IMR-90 (cell line): ENCODE measurements around the gene SLC38A1. TPM values are rescaled to one million over a fixed set of nuclear protein-coding genes. Genes with fewer than 3 reads are reported as not detected.

Experiments used
- ATAC-seq: fragments of 200-7000 bp; cut with Tn5 transposase; 2 replicates; pipeline ENCODE4 v1.9.1; 2020; ENCODE audit warnings: low read depth, mild to moderate bottlenecking, moderate library complexity
- BruUV-seq: library from RNA; stranded (reverse); fragments of 400-500 nt; replicated peaks from 2 replicates; lab custom pipeline; 2021; lab: Mats Ljungman, UMichigan
- CTCF ChIA-PET: fragments of 300-600 bp; formaldehyde crosslinking; extraction: SDS; loops from one replicate; lab custom pipeline; 2021; ENCODE audit warnings: antibody characterized with exemption; lab: Yijun Ruan, JAX
- POLR2A ChIA-PET: fragments of 300-600 bp; sonication (Branson Sonifier 250); formaldehyde crosslinking; loops from one replicate; lab custom pipeline; 2022; ENCODE audit warnings: antibody characterized with exemption; ENCODE audit not compliant: unreplicated experiment; lab: Charles Lee
- DNase-seq: peaks from one replicate; pipeline ENCODE4 v3.0.0; 2013
- H2AFZ ChIP-seq: replicated peaks from 2 replicates; pipeline ENCODE3; 2013; ENCODE audit warnings: low read length, mild to moderate bottlenecking; ENCODE audit not compliant: poor library complexity
- H2AK5ac ChIP-seq: 2 replicates; pipeline ENCODE4 v1.6.1; 2013; ENCODE audit warnings: low read depth, low read length, inconsistent platforms
- H2AK9ac ChIP-seq: replicated peaks from 2 replicates; pipeline ENCODE3; 2013; ENCODE audit warnings: mild to moderate bottlenecking, low read depth, low read length, moderate library complexity; ENCODE audit not compliant: poor library complexity
- H2BK120ac ChIP-seq: 2 replicates; pipeline ENCODE4 v1.6.1; 2013; ENCODE audit warnings: low read depth, low read length, inconsistent platforms
- H2BK15ac ChIP-seq: 3 replicates; pipeline ENCODE4 v1.6.1; 2013; ENCODE audit warnings: low read depth, low read length, inconsistent platforms
- H2BK20ac ChIP-seq: 2 replicates; pipeline ENCODE4 v1.6.1; 2013; ENCODE audit warnings: low read depth, mild to moderate bottlenecking, inconsistent platforms, low read length, moderate library complexity
- H2BK5ac ChIP-seq: 2 replicates; pipeline ENCODE4 v1.6.1; 2013; ENCODE audit warnings: mild to moderate bottlenecking, low read depth, low read length, inconsistent platforms; ENCODE audit not compliant: poor library complexity, severe bottlenecking
- H3K14ac ChIP-seq: replicated peaks from 2 replicates; pipeline ENCODE4 v1.6.1; 2013; ENCODE audit warnings: low read depth, low read length, inconsistent platforms
- H3K18ac ChIP-seq: 2 replicates; pipeline ENCODE4 v1.6.1; 2013; ENCODE audit warnings: low read depth, low read length, control low read depth
- H3K23ac ChIP-seq: 2 replicates; pipeline ENCODE4 v1.6.1; 2013; ENCODE audit warnings: low read depth, low read length, inconsistent platforms
- H3K27ac ChIP-seq: 2 replicates; pipeline ENCODE4 v1.5.1; 2013; ENCODE audit warnings: mild to moderate bottlenecking, control low read depth, low read length; ENCODE audit not compliant: insufficient read depth
- H3K27me3 ChIP-seq: 2 replicates; pipeline ENCODE4 v1.6.1; 2013; ENCODE audit warnings: low read length; ENCODE audit not compliant: control insufficient read depth, insufficient read depth
- H3K36me3 ChIP-seq: 2 replicates; pipeline ENCODE4 v1.6.1; 2013; ENCODE audit warnings: low read length, mixed read lengths; ENCODE audit not compliant: control insufficient read depth, insufficient read depth
- H3K4ac ChIP-seq: 2 replicates; pipeline ENCODE4 v1.6.1; 2013; ENCODE audit warnings: low read depth, low read length, inconsistent platforms
- H3K4me1 ChIP-seq: 2 replicates; pipeline ENCODE4 v1.6.1; 2013; ENCODE audit warnings: low read length, mixed read lengths; ENCODE audit not compliant: control insufficient read depth, insufficient read depth
- H3K4me2 ChIP-seq: 2 replicates; pipeline ENCODE4 v1.6.1; 2013; ENCODE audit warnings: low read depth, mild to moderate bottlenecking, control low read depth, low read length, moderate library complexity
- H3K4me3 ChIP-seq: 2 replicates; pipeline ENCODE4 v1.5.1; 2013; ENCODE audit warnings: low read depth, mild to moderate bottlenecking, control low read depth, low read length, moderate library complexity; ENCODE audit not compliant: insufficient read depth
- H3K56ac ChIP-seq: 2 replicates; pipeline ENCODE4 v1.6.1; 2013; ENCODE audit warnings: low read length, inconsistent platforms; ENCODE audit not compliant: insufficient read depth; ENCODE audit errors: extremely low read depth
- H3K79me1 ChIP-seq, 2 experiments: 2 replicates each; pipeline ENCODE4 v1.6.1; 2013; ENCODE audit warnings: low read length in 2 of 2, inconsistent platforms in 1 of 2, low read depth in 1 of 2
- H3K9ac ChIP-seq: 2 replicates; pipeline ENCODE4 v1.6.1; 2013; ENCODE audit warnings: low read depth, low read length, control low read depth
- H3K9me1 ChIP-seq: 2 replicates; pipeline ENCODE4 v1.6.1; 2013; ENCODE audit warnings: low read length, inconsistent platforms; ENCODE audit not compliant: insufficient read depth
- H3K9me3 ChIP-seq: 2 replicates; pipeline ENCODE4 v1.6.1; 2013; ENCODE audit warnings: low read length; ENCODE audit not compliant: control insufficient read depth, insufficient read depth
- H4K20me1 ChIP-seq: 2 replicates; pipeline ENCODE4 v1.6.1; 2013; ENCODE audit warnings: low read length, inconsistent platforms; ENCODE audit not compliant: insufficient read depth
- H4K5ac ChIP-seq: 2 replicates; pipeline ENCODE4 v1.6.1; 2013; ENCODE audit warnings: mild to moderate bottlenecking, low read depth, low read length, control low read depth
- H4K8ac ChIP-seq, 2 experiments: 2 replicates each; pipeline ENCODE4 v1.6.1; 2013; ENCODE audit warnings: low read depth in 2 of 2, low read length in 2 of 2, control low read depth in 1 of 2, inconsistent platforms in 1 of 2
- H4K91ac ChIP-seq: 2 replicates; pipeline ENCODE4 v1.6.1; 2013; ENCODE audit warnings: low read depth, low read length, inconsistent platforms; ENCODE audit not compliant: insufficient read depth
- CHD1 ChIP-seq: IDR thresholded peaks from 2 replicates; pipeline ENCODE4 v1.6.1; 2012; ENCODE audit warnings: low read depth, low read length, improper control_type of control experiment
- MXI1 ChIP-seq: IDR thresholded peaks from 2 replicates; pipeline ENCODE4 v1.6.1; 2012; ENCODE audit warnings: low read depth, mild to moderate bottlenecking, low read length, moderate library complexity, borderline replicate concordance
- NFE2L2 ChIP-seq: fragments of 150-350 bp; IDR thresholded peaks from 2 replicates; pipeline ENCODE4 v1.6.1; 2016; ENCODE audit warnings: low read depth, mild to moderate bottlenecking, low read length
- SMC3 ChIP-seq: fragments of 150-350 bp; IDR thresholded peaks from 2 replicates; pipeline ENCODE4 v1.6.1; 2016; ENCODE audit warnings: low read depth, mild to moderate bottlenecking, antibody characterized with exemption, low read length, moderate library complexity
- WGBS, 2 experiments: methylation state at CpG; one replicate each; pipeline versions ENCODE4 v1.1.5 to v1.1.7; 2013; ENCODE audit warnings: missing lambda C conversion rate in 2 of 2; ENCODE audit not compliant: insufficient read length in 1 of 2; ENCODE audit errors: extremely low coverage in 2 of 2; 5-methylcytosine and 5-hydroxymethylcytosine counted together
- dilution Hi-C: fragments of 300-500 bp; cut with HindIII; formaldehyde crosslinking; loops from one replicate; pipeline ENCODE4 v1.14.3; 2018; ENCODE audit warnings: low sequenced_read_pairs; ENCODE audit not compliant: unreplicated experiment
- in situ Hi-C: fragments of 300-500 bp; cut with MboI; formaldehyde crosslinking; loops from 3 replicates; pipeline ENCODE4 v1.14.3; 2019; ENCODE audit warnings: low sequenced_read_pairs, inconsistent platforms, mixed read lengths
- intact Hi-C: fragments of 100-400 bp; cut with micrococcal nuclease; formaldehyde crosslinking; loops from 2 replicates; pipeline ENCODE4 v1.10.0; 2022
- polyA plus RNA-seq, 3 experiments: library from polyadenylated mRNA; depleted of rRNA; stranded (reverse); fragments of >200 nt; gene quantifications; 2 replicates each; pipeline ENCODE4 v1.2.3, GENCODE V29; 2012; ENCODE audit warnings: low replicate concordance in 1 of 3
- total RNA-seq: library from RNA; depleted of rRNA; stranded (reverse); fragments of >200 nt; gene quantifications from 2 replicates; pipeline ENCODE4 v1.2.3, GENCODE V29; 2012

The SLC38A1 gene
- total and polyA plus RNA-seq, 2 of the 4 experiments (the other 2 are of a cell fraction): 22.8 to 61.5 TPM

GRCh38 chr12:46242569-46242968 is 26.3 kb downstream of the SLC38A1 start:
- no peak overlapping the region for H4K91ac ChIP-seq
- H2AFZ ChIP-seq: no peak overlapping the region
- peaks cover 43 to 73% of the 10 kb centered on the region in 2 experiments for H3K79me1 ChIP-seq
- ChIA-PET POLR2A (no interaction called here), CTCF (interaction anchor here (1.1 kb wide), 1 partner anchor 11 kb away, joined by 3 read pairs; no protein-coding TSS in a partner anchor)
- H4K8ac ChIP-seq: no peak overlapping the region
- H4K20me1 ChIP-seq: peaks cover 58% of the 10 kb centered on the region
- no peak overlapping the region for H2AK9ac ChIP-seq
- no peak overlapping the region for H3K4ac ChIP-seq
- no peak for ATAC-seq
- no peak overlapping the region for H3K9ac ChIP-seq
- H3K36me3 ChIP-seq: peaks cover 25% of the 10 kb centered on the region
- H3K27ac ChIP-seq: no peak overlapping the region
- no peak overlapping the region for H4K5ac ChIP-seq
- H2AK5ac ChIP-seq: no peak overlapping the region
- no peak overlapping the region for H3K56ac ChIP-seq
- WGBS, 2 experiments: no CpG with 5 or more reads among the region's 2 CpGs
- H3K4me3 ChIP-seq: no peak overlapping the region
- H3K4me1 ChIP-seq: no peaks in the 10 kb centered on the region
- no peak overlapping the region for H2BK15ac ChIP-seq
- dilution Hi-C loops: no loop called here
- H3K9me3 ChIP-seq: no peaks in the 10 kb centered on the region
- H3K23ac ChIP-seq: no peak overlapping the region
- intact Hi-C loops: no loop called here
- no peak overlapping the region for H2BK120ac ChIP-seq
- no peak overlapping the region for H3K14ac ChIP-seq
- H3K9me1 ChIP-seq: peaks cover 11% of the 10 kb centered on the region
- H2BK20ac ChIP-seq: no peak overlapping the region
- no peak overlapping the region for H2BK5ac ChIP-seq
- no peak overlapping the region for H3K4me2 ChIP-seq
- no peak for DNase-seq
- no TSS peak for BruUV-seq
- TF ChIP-seq CHD1 (no peak), MXI1 (no peak), NFE2L2 (no peak), SMC3 (no peak)
- no peak overlapping the region for H3K18ac ChIP-seq
- in situ Hi-C loops: no loop called here
- no peaks in the 10 kb centered on the region for H3K27me3 ChIP-seq
